GM19467 (cell line): ENCODE results near the gene DUOX2.
"Not testable (repeated sequence)": the region's sequence is repeated elsewhere in the genome, so short reads cannot be mapped to it uniquely, and the experiment has no call there.

Experiments
- ATAC-seq: cut with Tn5 transposase; IDR thresholded peaks from one replicate; pipeline ENCODE4 v1.9.1; 2021; ENCODE audit warnings: mild to moderate bottlenecking, moderate library complexity; ENCODE audit not compliant: unreplicated experiment

DUOX2 gene

DNA sequence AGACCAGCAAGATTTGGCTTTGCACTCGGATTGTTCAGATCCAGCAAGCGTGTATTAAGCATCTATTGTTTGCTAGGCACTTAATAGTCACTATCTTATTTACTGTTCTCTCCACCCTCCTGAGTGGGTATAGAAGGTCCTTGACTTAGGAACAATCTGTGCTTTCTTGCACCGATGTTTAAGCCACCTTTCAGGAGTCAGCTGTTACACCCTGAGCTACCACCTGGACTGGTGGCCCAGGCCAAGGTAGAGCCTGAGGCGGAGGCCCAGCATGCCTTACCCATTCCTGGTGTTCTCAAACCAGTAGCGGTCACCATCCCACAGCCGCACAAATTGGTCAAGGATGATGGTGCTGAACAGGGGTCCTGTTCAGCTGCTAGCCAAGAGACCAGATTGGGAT is 25.8 kb upstream of the DUOX2 start:
- ATAC-seq: no peak

DNA sequence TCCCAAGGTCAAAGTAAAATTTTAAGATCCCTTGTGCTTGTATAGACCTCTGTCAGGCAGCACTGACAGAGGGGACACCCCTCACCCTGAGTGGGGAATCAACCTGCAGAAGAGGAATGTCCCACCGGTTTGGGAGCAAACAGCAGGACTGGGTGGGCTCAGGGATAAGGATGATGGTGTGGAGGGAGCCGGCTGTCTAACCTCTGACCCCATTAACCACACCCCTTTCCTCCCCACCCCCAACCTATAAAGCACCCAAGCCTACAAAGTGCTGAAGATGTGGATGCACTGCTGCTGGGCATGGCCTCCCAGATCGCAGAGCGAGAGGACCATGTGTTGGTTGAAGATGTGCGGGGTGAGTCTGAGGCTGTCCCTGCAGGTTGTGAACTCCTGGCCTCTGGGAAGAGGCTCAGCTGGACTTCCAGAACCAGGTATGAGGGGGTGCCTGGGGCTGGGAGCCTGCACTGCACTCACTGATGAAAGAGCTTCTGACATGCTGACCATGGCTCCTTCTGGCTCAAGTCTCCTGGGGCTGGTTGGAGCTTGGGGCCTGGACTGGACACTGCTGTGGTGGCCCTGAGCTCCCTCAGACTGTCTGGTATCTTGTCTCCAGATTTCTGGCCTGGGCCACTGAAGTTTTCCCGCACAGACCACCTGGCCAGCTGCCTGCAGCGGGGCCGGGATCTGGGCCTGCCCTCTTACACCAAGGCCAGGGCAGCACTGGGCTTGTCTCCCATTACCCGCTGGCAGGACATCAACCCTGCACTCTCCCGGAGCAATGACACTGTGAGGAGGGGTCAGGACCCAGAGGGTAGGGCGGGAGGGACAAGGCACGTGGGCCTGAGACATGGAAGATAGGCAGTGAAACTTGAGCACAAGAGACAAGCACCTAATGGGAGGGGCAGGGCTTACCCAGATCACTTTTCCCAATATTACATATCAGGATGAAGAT is 25.1 kb upstream of the DUOX2 start:
- no peak for ATAC-seq

DNA sequence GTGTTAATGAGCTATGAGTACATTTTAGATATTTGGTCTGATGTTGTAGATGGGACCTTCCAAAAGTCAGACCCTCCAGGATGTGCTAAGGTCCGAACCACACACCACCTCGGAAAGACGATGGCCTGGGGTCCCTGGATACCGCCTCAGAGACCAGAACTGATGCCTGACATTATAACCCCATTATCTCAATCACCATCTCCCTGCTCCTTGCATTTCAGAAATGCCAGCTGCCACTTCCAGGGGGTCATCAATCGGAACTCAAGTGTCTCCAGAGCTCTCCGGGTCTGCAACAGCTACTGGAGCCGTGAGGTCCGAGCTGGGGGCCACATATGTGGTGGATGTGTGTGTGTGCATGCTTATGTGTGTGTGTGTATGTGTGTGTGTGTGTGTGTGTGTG is 23.7 kb upstream of the DUOX2 start:
- ATAC-seq: no peak

DNA sequence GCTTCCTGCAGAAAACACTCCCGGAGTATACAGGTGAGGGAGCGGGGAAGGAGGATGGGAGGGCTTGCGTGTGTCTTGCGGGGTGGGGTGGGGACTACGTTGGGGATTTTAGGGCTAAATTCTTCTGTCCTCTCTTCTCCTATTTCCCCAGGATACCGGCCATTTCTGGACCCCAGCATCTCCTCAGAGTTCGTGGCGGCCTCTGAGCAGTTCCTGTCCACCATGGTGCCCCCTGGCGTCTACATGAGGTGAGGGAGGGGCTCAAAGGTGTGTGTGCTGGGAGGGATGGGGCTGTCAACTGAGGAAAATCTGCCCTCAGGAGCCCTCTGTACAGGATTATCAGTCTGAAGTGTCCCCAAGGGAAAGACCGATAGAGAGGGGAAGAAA is 22.4 kb upstream of the DUOX2 start:
- no peak for ATAC-seq

DNA sequence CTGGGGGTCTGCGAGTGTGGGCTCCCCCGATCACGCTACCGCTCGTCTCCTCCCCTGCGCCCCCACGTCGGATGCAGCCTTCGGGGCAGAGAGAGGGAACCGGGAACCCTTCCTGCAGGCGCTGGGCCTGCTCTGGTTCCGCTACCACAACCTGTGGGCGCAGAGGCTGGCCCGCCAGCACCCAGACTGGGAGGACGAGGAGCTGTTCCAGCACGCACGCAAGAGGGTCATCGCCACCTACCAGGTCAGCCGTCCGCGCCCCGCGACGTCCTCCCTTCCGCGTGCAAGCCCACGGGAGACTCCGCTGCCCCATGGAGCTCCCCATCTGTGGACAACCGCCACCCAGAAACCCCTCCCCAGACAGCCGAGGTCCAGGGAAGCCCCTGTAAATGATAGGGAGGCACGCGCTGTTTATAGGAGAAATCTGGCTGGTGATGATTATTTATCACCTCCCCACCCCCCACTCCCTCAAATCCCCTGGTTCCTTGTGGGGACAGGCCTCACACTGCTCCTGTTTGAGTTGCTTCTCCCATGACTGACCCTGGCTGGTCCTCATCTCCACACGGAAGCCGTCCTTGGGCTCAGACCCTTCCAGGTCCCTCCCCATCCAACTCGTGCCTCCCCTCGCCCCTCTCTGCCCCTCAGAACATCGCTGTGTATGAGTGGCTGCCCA is 21.9 kb upstream of the DUOX2 start:
- ATAC-seq: not testable (repeated sequence)

DNA sequence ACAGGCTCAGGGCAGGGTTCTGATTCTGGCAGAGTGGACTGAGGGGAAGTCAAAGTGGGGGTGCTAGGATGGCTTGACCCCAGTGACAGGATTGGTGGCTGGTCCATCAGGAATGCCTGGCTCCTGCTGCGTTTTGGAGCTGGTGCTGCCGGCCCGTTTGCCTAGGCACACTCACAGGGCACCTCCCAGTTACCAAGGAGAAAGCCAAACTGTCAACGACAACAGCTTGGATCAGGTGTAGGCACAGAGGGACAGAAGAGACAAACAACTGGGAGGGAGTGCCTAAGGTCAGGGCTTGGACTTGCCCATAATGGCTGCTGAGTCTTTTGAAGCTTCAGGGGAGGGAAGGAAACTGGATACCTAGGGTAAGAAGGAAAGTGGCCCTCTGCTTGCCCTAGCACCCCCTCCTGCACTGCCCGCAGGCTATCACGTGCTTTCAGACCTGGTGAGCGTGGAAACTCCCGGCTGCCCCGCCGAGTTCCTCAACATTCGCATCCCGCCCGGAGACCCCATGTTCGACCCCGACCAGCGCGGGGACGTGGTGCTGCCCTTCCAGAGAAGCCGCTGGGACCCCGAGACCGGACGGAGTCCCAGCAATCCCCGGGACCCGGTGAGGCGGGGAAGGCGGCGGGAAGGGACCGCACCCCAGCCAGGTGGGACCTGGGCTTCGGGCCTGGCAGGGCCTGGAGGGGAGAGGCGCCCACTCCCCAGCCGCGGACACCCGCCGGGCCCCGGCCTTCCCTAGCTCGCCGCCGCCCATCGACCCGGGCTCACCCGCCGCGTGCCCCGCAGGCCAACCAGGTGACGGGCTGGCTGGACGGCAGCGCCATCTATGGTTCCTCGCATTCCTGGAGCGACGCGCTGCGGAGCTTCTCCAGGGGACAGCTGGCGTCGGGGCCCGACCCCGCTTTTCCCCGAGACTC is 21.0 kb upstream of the DUOX2 start:
- no peak for ATAC-seq

DNA sequence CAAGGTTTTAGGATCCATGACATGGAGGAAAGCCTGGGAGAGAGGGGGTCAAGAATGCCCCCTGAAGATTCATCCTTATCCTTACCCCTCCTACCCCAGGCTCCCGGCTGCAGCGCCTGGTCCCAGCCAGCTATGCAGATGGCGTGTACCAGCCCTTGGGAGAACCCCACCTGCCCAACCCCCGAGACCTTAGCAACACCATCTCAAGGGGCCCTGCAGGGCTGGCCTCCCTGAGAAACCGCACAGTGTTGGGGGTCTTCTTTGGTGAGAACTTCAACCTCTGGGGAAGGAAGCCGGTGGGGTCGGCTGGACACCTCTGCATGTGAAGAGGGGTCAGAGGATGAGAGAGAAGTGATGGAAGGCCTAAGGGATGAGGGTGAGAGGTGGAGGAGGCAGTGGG is 20.1 kb upstream of the DUOX2 start:
- no peak for ATAC-seq

DNA sequence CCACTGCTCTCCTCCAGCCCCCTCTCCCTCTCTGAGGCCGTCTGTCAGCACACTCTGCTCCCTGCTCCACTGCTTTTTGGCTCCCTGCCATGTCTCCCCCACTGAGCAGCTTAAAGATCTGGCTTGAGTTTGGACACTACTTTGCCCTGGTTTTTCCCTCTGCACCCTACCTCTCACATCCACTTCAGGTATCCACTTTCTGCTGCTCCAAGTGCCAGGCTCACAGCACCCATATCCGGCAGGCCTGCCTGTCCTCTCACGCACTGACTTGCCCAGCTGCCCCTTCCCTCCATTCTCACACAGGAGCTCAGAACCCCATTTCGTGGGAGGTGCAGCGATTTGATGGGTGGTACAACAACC is 19.6 kb upstream of the DUOX2 start:
- no peak for ATAC-seq

DNA sequence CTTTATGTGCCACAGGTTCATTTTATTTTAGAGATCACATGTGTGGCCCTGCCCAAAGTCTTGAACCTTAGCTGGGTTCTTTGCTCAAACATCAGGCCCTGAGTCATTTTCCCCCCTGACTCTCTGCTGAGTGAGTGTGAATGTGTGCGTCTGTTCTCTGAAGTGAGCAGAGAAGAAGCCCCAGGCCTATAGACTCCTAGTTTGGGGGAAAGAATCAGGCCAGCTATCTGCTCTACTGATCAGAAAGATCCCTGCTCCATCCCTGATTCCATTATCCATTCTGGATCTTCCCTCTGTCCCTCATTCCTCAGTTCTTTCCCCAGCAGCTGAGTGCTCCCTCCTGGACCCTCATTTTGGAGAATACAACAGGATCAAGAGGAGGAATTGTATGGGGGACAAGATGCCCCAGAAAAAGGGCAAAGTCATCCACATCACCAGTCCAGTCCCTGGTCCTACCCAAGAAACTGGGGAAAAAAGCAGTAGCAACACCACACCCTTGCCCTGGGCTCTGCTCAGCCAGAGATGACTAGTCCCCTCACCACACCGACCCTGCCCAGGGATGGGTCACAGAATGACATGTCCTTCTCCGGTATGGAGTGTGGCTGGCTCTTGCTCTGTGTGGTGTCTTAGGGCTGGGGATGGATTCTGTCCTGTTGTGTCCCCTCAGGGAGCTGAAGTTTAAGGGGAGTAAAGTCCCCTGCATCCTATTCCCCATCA is 19.0 kb upstream of the DUOX2 start:
- ATAC-seq: no peak

DNA sequence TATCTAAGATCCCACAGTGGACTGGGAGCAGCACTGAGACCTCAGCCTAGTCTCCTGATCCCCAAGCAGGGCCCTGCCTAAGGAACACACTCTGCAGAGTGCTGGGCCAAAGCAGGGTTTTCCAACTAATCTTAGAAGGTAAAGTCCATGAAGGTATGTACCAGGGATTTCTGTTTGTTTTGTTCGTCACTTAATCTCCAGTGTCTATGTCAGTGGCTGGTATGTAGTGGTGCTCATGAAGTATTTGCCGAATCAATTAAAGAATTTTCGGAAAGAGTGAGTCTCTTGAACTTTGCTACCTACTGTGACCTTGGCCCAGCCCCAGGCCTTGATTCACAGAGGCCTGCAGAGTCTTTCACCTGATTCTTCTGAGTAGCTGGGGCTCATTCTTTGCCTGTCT is 17.5 kb upstream of the DUOX2 start:
- no peak for ATAC-seq

DNA sequence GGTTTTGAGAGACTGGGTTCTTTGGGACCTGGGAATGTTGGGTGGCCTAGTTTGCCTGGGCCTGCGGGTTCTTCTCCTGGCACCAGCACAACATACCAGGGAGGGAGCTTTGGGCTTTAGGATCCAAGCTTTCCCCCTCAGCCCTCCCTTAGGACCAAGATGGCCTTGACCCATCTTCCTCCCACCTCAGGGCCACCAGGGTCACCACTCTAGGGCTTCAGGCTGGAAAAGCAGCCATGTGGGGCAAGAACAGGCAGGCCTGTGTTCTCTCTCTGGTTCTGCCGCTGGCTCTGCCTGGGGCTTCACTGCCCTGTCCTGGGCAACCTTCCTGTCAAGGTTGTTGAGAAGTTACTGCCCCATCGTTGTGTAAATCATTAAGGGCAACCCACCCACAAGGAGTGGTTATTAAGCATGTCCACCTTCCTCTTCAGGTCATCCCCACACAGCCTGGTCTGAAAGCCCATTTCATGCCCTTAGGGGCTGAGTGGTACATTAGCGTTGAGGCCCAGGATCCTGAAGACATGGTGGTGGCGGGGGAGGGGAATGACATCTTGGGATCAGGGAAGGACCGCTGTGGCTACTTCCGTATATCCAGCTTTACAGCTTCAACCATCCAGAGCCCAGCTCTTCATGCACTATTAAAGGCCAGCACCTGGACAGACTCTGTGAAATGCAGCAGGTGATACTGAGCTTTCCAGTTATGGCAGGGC is 16.5 kb upstream of the DUOX2 start:
- no peak for ATAC-seq

DNA sequence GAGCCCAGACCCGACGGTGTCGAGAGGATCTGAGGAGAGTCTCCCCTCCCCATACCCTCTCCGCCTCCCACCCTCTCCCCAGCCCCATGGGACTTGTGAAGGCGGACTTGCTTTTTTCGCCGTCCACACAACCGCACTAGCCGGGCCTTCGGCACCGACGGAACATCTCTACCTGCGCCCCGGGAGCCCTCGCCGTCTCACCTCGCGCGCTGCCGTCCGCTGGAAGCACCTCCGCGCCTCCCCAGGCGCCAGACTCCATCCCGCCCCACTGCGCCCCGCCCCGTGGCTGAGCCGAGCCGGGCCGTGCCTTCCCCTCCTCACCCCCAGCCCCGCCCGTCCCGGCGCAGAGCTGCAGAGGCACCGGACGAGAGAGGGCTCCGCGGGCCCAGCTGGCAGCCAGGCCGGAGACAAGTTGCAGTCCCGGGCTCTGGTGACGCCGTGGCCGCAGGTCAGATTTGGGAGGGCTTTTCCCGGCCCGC is 15.7 kb upstream of the DUOX2 start, which contains the start of the genes DUOX1 and DUOXA1:
Gene DUOX1 (plus strand): TSS at position 344 of the 479 bp plus-strand sequence. CDS start 1,973 bp downstream, outside the sequence.
Gene DUOXA1 (minus strand): TSS at position 229 of the 479 bp plus-strand sequence. CDS start 6,865 bp downstream, outside the sequence.
- no peak for ATAC-seq

DNA sequence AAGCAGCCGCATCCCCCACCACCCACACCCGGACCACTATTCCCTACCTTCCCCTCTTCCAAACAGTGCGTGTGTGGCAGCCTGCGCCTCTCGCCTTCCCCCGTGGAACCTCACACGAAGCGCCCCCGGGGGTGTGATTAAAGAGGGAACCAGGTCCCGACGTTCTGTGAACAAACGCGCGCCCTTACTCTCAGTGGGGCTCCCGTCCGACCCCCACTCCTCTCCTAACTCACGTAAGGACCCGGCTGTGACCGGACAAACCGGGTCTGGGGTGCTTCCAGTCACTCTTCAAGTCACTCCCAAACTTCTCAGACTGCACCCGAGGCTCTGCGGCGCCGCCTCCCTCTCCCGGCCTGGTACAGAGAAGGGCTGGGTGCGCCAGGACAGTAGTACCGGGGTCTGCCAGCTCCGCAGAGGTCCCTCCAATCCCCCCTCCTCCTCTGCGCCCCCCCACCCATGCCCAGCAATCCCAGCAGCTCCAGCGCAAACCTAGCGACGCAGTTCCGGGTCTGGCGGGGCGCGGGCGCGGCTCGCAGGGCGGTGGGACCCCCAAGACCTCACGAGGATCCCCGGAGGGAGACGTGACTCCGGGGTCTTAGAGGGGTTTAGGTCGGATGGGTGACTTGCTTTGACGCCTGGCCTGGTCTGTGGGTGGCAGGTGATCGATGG is 15.1 kb upstream of the DUOX2 start:
- no peak for ATAC-seq

DNA sequence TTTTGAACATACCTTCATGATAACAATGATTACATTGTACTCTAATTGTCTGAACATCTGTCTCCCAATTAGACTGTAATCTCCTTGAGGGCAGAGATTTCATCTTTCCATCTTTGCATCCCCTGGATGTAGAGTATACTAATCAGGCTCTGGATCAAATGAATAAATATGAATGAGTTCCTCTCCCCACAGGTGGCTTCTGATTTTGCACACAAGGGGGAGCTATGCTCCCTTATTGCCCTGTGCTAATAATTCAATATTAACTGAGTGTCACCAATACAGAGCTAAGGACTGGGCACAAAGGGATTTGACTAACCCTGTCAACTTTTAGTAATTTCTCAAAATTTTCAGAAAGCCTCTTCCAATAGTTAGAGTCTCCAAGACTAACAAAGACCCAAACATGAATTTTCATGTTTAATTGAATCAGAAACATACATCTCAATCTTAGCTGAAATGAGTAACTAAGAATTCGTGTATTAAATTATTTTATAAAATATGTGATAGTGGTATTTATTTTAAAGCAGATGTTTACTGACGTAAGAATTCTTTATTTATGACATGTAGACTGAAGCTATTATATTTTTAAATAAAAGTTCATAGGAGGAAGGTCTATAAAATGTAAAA is 12.7 kb upstream of the DUOX2 start:
- no peak for ATAC-seq

DNA sequence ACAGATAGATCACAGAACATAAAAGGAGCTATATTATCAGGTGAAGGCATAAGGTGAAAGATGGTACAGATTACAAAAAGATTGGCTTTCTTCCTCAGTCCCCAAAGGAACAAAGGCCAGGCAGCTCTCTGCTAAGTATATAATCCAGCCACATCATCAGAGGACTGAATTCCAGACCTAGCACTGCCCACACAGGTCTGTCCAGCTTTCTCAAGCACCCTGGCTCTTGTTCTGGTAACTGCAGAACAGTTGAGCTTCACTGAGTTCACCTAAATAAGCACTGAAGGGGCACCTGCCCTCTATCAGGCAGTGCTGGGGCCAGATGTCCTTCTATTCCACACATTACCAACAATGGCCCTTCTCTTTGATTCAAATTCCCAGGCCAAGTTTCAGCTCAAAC is 9.4 kb upstream of the DUOX2 start:
- ATAC-seq: no peak

DNA sequence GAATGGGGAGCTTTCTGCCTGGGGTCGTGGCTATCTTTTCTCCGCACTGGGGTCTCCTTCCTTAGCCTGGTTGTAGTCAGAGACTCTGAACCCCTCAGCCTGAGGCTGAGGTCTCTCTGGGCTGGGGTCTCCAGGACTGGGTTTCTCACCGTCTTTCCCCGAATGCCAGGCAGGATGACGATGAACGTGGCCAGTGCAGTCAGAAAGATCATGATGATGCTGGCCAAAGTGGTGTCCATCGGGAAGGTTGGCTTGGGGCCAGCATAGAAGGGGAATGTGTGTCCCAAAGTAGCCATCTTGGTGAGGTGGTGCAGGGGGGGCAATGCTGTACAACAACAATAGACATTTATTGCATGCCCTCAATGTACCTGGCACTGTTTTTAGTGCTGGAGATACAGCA is 8.7 kb upstream of the DUOX2 start:
- no peak for ATAC-seq

DNA sequence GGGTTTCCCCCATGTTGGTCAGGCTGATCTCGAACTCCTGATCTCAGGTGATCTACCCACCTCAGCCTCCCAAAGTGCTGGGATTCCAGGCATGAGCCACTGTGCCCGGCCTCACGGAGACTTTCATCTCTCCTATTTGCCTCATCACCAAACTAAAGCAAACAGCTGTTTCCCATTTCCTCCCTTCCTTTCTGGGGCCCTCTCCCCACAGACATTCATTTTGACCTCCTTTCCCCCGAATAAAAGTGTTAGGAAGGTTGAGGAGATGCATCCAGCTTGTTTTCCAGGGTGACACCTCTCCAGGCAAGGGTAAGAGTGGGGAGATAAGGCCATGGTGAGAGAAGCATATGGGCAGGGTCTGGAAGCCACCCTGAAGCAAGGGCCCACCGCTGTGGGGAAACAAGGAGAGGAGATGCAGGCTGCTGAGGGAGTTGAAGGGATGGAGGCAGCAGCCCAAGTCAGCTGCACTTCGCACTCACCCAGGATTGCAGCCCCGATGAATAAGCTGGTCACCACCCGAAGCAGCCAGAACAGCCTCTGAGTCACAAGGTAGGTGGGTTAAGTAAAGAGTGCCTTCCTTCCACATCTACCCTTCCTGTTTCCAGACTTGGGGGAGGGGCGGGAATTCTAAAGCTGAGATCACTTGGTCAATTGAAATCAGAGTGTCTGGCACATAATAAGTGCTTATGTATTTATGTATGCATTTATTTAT is 7.9 kb upstream of the DUOX2 start:
- no peak for ATAC-seq

DNA sequence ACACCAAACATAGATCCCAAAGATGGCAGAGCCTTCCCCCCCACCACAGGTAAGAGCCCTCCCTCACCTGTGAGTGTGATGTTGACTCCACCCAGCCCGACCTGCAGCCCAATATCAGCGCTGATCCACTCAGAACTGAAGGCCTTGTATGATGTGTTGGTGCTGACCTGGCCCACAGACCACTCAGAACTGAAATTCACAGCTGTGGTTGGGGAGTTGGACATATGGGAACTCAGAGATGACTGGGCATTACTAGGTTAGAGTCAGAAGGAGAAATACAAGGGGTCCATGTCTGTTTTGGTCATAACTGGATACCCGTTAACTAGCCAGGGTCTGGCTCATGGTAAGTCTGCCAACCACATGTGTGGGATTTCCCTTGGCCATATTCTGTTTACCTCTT is 7.0 kb upstream of the DUOX2 start:
- no peak for ATAC-seq
